Stimulated activated CD8-positive, alpha-beta memory T cell treated with anti-CD3 and anti-CD28 coated beads, Interleukin-4, amount 100 ng/mL, for 4 hours (primary cell): ENCODE results near the gene HACD1.

ENCODE experiments used
- DNase-seq, 2 donors: peaks; one replicate each; pipeline ENCODE4 v3.0.0-alpha.2; 2020; ENCODE audit warnings: low read depth in 2 of 2, low spot score in 1 of 2

HACD1 gene

DNA sequence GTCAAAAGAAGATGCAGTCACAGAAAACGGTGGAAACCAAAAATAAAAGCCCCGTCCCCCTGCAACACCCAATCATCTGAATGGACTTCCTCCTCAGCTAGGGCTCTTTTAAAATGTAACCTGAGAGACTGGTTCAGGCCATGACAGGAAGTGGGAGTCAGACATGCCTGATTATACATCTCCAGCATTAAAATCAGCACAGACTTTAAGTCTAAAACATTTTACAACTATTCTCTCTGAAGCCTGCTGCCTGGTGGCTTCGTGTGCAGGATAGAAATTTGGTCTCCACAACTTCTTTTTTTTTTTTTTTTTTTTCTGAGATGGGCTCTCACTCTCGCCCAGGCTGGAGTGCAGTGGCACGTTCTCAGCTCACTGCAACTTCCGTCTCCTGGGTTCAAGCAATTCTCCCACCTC, 30.3 kb downstream of the HACD1 start:
- DNase-seq: no peak

DNA sequence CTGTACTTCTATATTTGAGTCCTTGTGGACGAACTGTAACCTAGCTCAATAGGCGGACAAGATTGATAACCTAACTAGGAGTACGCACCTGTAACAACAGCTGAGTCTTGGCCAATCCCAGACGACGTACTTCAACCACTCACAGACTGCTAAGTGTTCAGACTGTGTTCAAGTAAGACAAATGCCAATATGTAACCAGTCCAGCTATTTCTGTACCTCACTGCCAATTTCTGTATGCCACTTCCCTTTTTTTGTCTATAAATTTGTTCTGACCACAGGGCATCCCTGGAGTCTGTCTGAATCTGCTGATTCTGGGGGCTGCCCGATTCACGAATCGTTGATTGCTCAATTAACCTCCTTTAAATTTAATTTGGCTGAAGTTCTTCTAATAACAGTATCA, 32.2 kb downstream of the HACD1 start:
- no peak for DNase-seq

DNA sequence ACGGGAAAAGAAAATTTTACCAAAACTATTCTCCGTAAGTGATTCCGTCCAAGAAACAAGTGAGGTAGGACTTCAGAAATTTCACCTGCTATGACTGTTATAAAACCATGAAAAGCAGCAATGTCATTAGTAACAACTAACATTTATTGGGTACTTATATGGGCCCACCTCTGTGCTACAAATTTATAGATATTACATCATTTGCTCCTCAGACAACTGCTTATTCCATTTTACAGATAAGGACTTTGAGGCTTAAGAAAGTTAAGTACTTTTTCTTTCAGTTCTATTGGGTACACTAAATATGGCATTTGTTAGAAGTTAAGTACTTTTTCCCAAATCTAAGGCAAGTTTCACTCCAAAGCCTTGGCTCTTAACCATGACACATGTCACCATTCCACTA, 36.3 kb downstream of the HACD1 start:
- no peak for DNase-seq

DNA sequence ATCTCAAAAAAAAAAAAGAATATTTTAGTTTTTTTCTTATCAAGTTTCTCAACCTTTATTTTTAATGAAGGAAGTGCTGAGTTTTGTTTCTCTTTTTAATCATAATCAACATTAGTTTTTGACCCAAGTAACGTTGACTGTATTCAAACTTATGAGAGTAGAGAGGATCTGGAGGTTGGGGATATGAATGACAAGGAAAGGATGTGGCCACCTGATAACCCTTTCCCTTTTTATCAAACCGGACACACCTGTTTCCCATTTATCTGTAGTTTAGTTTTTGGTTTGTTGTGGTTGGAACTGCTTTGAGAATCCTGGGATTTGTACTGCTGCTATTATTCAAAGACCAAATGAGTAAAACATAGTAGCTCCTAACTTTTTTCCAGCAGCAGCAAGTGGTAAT, 38.6 kb downstream of the HACD1 start:
- no peak for DNase-seq

DNA sequence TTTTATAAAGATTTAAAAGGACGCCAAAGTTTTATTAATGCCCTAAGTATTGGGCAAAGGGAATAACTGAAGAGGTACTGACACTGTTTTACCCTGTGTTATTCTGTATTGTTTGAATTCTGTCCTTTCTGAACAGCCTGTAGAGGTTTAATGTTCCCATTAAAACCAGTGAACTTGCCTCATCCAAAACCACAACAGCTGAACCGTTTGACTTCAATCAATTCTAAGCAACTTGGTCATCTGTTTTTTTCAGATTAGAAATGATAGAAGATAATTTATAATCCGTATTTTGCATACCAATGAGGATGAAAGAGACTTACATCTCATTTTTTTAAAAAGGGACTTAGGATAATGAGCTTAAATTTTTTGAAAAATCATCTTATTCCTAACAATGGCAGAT, 40.4 kb downstream of the HACD1 start:
- DNase-seq: no peak

DNA sequence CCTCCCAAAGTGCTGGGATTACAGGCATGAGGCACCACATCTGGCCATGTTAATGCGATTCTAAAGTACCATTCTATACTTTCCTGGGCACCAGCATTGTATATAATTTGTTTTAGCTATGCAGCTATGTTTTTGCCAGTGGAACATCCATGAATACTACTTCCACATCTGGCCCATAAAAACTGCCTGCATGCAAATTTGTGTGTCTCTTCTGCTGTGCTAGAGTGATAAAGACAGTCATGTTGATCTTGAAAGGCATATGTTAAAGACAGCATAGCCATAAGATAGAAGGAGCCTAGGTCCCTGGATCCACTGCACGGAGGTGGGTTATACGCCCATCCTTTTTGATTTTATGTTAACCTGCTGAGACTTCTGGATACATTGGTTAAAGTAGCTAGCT, 52.3 kb downstream of the HACD1 start:
- DNase-seq: no peak

DNA sequence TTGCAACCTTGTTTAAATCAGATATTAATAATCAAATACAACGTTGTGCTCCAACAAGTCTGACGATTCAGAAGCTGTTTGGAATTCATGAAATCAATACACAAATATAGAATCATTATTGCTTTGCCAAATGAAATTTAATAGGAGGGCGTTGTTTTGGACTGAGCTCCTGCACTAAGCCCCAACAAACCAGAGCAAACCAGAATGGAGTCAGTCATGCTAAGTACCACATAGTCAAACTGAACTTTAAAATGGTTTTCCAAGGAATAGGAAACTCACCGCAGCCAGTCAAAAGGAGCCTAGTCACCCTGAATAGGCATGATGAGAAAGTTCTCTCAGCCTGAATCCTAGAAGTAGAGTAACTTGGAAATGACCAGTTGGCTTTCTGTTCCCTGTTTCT, 53.7 kb downstream of the HACD1 start:
- DNase-seq: no peak

DNA sequence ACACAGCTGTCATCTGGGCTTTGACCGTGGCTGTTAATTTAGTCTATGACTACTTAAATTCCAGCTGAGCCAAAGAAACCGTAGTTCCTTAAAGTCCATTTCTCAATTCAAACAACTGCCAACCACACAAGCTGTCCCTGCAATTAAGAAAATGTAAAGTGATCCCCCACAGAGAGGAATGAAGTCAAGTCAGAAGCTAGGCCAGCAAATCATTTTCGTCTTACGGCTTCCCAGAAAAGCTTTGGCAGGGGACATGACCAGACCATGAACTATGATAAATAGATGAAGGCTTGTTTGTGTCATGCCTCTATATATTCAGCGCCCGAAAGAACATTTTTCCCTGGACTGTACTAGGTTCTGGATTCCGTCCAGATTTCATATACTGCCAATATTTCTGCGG, 54.6 kb downstream of the HACD1 start:
- no peak for DNase-seq

DNA sequence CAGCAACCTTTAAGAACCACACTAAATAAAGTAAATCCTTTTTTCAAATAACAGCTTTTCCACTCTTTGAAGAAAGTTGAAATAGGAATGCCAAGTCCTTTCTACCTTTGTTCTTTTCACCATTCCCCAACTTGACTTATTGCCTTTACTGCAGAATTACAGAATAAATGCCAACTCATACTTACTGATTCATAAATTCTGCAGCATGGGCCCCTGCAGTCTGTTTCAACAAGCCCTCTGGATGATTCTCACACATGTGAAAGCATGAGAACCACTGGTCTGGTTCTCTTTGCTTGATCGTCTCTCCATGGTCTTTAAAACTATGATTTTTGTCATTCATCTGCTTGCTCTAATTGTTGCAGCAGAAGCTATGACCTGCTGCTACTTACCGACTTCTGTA, 56.1 kb downstream of the HACD1 start:
- DNase-seq: no peak

DNA sequence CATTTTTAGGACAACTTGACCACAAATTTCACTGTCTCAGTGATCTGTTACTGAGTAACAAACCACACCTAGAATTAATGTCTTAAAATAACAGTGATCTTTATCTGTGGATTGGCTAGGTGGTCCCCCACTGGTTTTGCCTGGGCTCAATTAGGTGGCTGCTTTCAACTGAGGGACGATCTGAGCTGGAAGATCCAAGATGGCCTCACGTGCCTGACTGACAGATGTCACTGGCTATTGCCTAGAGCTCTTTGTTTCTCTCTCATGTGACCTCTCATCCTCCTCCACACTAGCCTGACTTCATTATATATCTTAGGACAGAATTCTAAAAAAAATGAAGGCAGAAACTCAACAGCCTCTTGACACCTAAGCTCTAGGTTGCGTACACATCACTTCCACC, 59.7 kb downstream of the HACD1 start:
- no peak for DNase-seq

DNA sequence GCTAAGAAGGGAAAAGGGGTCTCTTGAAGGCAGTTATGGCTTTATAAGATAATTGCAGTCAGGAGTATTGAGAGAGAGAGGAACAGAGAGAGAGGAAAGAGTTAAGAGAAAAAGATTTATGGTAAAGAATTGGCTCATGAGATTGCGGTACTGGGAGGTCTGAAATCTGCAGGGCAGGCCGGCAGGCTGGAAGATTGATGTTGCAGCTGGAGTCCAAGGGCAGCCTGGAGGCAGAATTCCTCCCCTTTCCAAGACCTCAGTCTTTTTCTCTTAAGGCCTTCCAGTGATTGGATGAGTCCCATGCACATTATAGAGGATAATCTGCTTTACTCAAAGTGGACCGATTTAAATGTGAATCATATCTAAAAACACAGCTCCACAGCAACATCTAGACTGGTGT, 68.4 kb downstream of the HACD1 start:
- no peak for DNase-seq

DNA sequence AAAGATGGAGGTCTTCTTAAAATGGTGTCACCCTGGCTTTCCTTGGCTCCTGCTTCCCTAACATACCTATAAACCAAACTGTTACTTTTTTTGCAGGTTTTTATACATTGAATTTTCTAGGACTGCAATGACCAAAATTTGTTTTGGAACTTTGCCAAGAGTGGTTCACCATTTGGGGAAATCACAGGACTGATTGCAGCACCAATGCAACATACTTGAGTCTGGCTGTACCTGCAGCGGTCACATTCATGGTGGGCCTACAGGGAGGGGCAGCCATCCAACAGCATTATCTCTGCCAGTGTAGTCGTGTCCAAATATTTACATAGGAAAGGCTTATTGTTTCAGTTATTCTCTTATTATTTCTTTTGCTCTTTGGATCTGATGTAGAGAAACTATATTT, 69.0 kb downstream of the HACD1 start:
- no peak for DNase-seq

DNA sequence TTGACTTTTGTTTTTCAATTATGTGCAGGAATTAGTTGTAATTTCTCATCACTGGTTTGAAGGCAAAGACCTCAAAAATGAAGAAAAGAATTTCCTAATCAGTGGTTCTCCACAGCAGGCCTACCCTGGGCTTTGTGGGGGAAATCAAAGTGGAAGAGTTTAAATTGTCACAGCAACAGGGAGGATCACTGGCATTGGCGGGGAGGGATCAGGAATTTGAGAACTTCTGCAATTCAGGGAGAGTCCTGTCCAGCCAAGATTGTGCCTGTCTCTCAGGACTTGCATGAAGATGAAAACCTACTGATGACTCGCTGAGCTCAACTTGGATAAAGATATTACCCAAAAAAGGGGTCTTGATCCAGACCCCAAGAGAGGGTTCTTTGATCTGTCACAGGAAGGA, 70.1 kb downstream of the HACD1 start:
- no peak for DNase-seq

DNA sequence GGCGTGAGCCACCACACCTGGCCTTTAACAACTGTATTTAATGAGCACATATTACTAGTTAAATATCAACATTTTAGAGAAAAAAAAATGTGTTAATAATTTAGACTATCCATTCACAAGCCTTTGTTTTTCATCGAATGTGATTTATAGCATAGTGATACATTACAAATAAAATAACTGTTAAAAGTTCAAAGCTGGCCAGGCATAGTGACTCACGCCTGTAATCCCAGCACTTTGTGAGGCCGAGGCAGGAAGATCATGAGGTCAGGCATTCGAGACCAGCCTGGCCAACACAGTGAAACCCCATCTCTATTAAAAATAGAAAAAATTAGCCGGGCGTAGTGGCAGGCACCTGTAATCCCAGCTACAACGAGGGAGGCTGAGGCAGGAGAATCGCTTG, 72.7 kb downstream of the HACD1 start:
- no peak for DNase-seq
